HepG2 (cell line): ENCODE results near the gene MRPS2. TPM values are rescaled to one million over a fixed set of nuclear protein-coding genes. Genes with fewer than 3 reads are reported as not detected.
A peak's percentile ranks its signal among the peaks of the same experiment; 100 is the strongest.

Source experiments
- DPF2 ChIP-seq: sonication (generic); formaldehyde crosslinking; IDR thresholded peaks from 2 replicates; pipeline ENCODE4 v1.4.0; 2020; ENCODE audit warnings: mild to moderate bottlenecking, low read depth, missing genetic modification reagents, borderline replicate concordance
- EED ChIP-seq: sonication (generic); formaldehyde crosslinking; IDR thresholded peaks from 2 replicates; pipeline ENCODE4 v1.5.0; 2020; ENCODE audit warnings: mild to moderate bottlenecking, missing genetic modification reagents
- PCBP2 ChIP-seq: fragments of 200-400 bp; formaldehyde crosslinking; optimal IDR thresholded peaks from 2 replicates; pipeline ENCODE3; 2018; ENCODE audit warnings: low read length, low read depth; ENCODE audit not compliant: poor library complexity, severe bottlenecking
- POLR2G ChIP-seq: fragments of 200-400 bp; formaldehyde crosslinking; IDR thresholded peaks from 2 replicates; pipeline ENCODE4 v1.6.1; 2018; ENCODE audit warnings: mild to moderate bottlenecking, low read depth, low read length, moderate library complexity
- PTBP1 ChIP-seq: fragments of 200-400 bp; formaldehyde crosslinking; IDR thresholded peaks from 2 replicates; pipeline ENCODE4 v1.6.1; 2018; ENCODE audit warnings: low read length, low read depth; ENCODE audit not compliant: poor library complexity, severe bottlenecking
- SAFB2 ChIP-seq: sonication (generic); formaldehyde crosslinking; IDR thresholded peaks from 2 replicates; pipeline ENCODE4 v1.5.1; 2020; ENCODE audit warnings: missing genetic modification reagents, low read depth, mild to moderate bottlenecking, borderline replicate concordance
- SOX13 ChIP-seq, 3 experiments: fragments of 450-650 bp in 1 of 3; sonication (generic) in 1 of 3; formaldehyde crosslinking in 1 of 3; IDR thresholded peaks in 2 of 3; conservative IDR thresholded peaks in 1 of 3; 2 replicates each; pipeline versions ENCODE4 v1.5.0 to v1.6.1; 2016 to 2020; ENCODE audit warnings: antibody characterized with exemption in 1 of 3, mild to moderate bottlenecking in 1 of 3, missing compliant biosample characterization in 1 of 3, missing genetic modification reagents in 1 of 3, moderate library complexity in 1 of 3
- TBX2 ChIP-seq: sonication (generic); formaldehyde crosslinking; IDR thresholded peaks from 2 replicates; pipeline ENCODE4 v1.5.0; 2020; ENCODE audit warnings: missing genetic modification reagents, mild to moderate bottlenecking, borderline replicate concordance
- TGIF2 ChIP-seq: IDR thresholded peaks from 2 replicates; pipeline ENCODE4 v1.6.1; 2016; ENCODE audit warnings: control low read depth, missing compliant biosample characterization
- THAP11 ChIP-seq: IDR thresholded peaks from 2 replicates; pipeline ENCODE4 v1.6.1; 2016; ENCODE audit warnings: missing biosample characterization, missing genetic modification reagents
- ZFP36 ChIP-seq: fragments of 150-350 bp; IDR thresholded peaks from 2 replicates; pipeline ENCODE4 v1.6.1; 2018; ENCODE audit warnings: borderline replicate concordance, low read length, low read depth; ENCODE audit not compliant: partially characterized antibody
- ZMAT3 ChIP-seq: sonication (generic); formaldehyde crosslinking; conservative IDR thresholded peaks from 2 replicates; pipeline ENCODE4 v1.7.0; 2021; ENCODE audit warnings: missing genetic modification reagents
- ZNF569 ChIP-seq: sonication (generic); formaldehyde crosslinking; IDR thresholded peaks from 2 replicates; pipeline ENCODE4 v1.5.0; 2020; ENCODE audit warnings: mild to moderate bottlenecking, missing genetic modification reagents, moderate library complexity, borderline replicate concordance
- ZNF670 ChIP-seq: sonication (generic); formaldehyde crosslinking; IDR thresholded peaks from 2 replicates; pipeline ENCODE4 v1.8.0; 2022; ENCODE audit warnings: mild to moderate bottlenecking, missing genetic modification reagents, borderline replicate concordance
- ZNF878 ChIP-seq: sonication (generic); formaldehyde crosslinking; IDR thresholded peaks from 2 replicates; pipeline ENCODE4 v1.8.1; 2023; ENCODE audit warnings: mild to moderate bottlenecking, missing genetic modification reagents, moderate library complexity
- polyA plus RNA-seq, 8 experiments: library from polyadenylated mRNA; depleted of rRNA in 3 of 8; stranded (reverse) in 7 of 8; unstranded in 1 of 8; fragments of >200 nt; fragmentation: Illumina TruSeq in 4 of 8; extraction: Trizol in 4 of 8; gene quantifications; 2 replicates each; pipeline versions ENCODE4 v1.2.1 to v1.2.3, GENCODE V29; 2011 to 2016; ENCODE audit warnings: low read depth in 4 of 8, missing spikeins in 1 of 8, mixed read lengths in 1 of 8; ENCODE audit not compliant: insufficient read depth in 1 of 8
- total RNA-seq, 5 experiments: library from RNA; depleted of rRNA; stranded (reverse); fragments of >200 nt; fragmentation: Illumina TruSeq; extraction: Trizol; gene quantifications; 2 replicates each; pipeline ENCODE4 v1.2.3, GENCODE V29; 2016; ENCODE audit warnings: low read depth in 1 of 5
- TF ChIP-seq, protein P1 (sequence below): IDR thresholded peaks from 2 replicates; pipeline ENCODE4 v1.6.1; 2016; ENCODE audit warnings: low read depth
- TF ChIP-seq, protein P2 (sequence below): sonication (generic); formaldehyde crosslinking; IDR thresholded peaks from 2 replicates; pipeline ENCODE4 v1.8.1; 2023; ENCODE audit warnings: mild to moderate bottlenecking, missing genetic modification reagents
- TF ChIP-seq, protein P3 (sequence below): sonication (generic); formaldehyde crosslinking; IDR thresholded peaks from 2 replicates; pipeline ENCODE4 v1.5.0; 2020; ENCODE audit warnings: mild to moderate bottlenecking, missing genetic modification reagents, moderate library complexity
- TF ChIP-seq, protein P4 (sequence below): sonication (generic); formaldehyde crosslinking; conservative IDR thresholded peaks from 2 replicates; pipeline ENCODE4 v1.4.0; 2020; ENCODE audit warnings: missing genetic modification reagents

MRPS2 gene
- total and polyA plus RNA-seq, 2 of the 13 experiments (the other 11 are each of a cell fraction or from before 2014, with no cell fraction given): 44.4 to 86.7 TPM

DNA sequence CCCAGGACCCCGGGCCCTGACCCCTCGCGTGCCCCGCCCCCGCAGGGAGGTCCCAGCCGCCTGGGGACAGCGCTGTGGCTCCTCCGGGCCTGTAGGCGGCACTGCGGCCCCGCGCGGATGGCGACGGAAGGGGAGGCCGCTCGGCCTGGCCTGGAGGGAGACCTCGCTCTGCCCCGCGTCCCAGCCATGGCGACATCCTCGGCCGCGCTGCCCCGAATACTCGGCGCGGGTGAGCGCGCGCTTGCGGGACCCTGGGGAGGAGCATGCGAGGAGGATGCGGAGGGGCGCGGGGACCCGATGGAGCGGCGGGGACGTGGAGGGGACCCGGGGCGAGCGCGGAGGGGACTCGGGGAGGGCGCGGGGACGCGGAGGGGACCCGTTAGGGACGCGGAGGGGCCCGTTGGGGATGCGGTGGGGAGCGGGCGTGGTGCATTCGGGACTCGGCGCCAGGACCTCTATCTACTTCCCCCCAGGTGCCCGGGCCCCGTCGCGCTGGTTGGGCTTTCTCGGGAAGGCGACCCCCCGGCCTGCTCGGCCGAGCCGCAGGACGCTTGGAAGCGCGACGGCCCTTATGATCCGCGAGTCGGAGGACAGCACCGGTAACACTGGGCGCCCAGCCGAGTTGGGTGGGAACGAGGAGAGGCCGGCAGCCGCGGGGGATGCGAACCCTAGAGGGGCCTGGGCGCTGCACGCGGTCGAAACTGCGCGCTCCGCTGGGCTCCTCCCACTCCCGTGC lies at the start of gene MRPS2 (continued):
- TF ChIP-seq, protein P1, sequence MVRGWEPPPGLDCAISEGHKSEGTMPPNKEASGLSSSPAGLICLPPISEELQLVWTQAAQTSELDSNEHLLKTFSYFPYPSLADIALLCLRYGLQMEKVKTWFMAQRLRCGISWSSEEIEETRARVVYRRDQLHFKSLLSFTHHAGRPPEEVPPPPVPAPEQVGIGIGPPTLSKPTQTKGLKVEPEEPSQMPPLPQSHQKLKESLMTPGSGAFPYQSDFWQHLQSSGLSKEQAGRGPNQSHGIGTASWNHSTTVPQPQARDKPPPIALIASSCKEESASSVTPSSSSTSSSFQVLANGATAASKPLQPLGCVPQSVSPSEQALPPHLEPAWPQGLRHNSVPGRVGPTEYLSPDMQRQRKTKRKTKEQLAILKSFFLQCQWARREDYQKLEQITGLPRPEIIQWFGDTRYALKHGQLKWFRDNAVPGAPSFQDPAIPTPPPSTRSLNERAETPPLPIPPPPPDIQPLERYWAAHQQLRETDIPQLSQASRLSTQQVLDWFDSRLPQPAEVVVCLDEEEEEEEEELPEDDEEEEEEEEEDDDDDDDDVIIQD (CRISPR knock-in tag): no peak
- TF ChIP-seq ZNF569: 0 out of 2 replicates have a peak, but pooled peaks have one; percentile 69
- TF ChIP-seq POLR2G: peak; percentile 80
- TF ChIP-seq TBX2 (CRISPR knock-in tag): peak; percentile 43
- TF ChIP-seq, protein P2, sequence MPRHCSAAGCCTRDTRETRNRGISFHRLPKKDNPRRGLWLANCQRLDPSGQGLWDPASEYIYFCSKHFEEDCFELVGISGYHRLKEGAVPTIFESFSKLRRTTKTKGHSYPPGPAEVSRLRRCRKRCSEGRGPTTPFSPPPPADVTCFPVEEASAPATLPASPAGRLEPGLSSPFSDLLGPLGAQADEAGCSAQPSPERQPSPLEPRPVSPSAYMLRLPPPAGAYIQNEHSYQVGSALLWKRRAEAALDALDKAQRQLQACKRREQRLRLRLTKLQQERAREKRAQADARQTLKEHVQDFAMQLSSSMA: no peak
- no peak for TF ChIP-seq DPF2 (CRISPR knock-in tag)
- TF ChIP-seq SOX13 (IDR thresholded peaks at IDR 0.05): no peak
- TF ChIP-seq SOX13 (CRISPR knock-in tag; conservative IDR thresholded peaks at IDR 0.05 in 1 of 2, IDR thresholded peaks at IDR 0.05 in 1 of 2): peak in 1 of 2 experiments; percentile 67; a peak in 2 of 4 replicates
- peak; percentile 79 for TF ChIP-seq EED (CRISPR knock-in tag)
- TF ChIP-seq ZMAT3 (CRISPR knock-in tag): peak; percentile 77; the same call in 1 of the 2 replicates
- peak; percentile 74; the same call in 1 of the 2 replicates for TF ChIP-seq ZNF878 (CRISPR knock-in tag)
- peak; percentile 72; the same call in 1 of the 2 replicates for TF ChIP-seq SAFB2 (CRISPR knock-in tag)
- peak; percentile 75; the same call in 1 of the 2 replicates for TF ChIP-seq TGIF2 (CRISPR knock-in tag)
- no peak for TF ChIP-seq PCBP2
- TF ChIP-seq PTBP1: no peak
- TF ChIP-seq, protein P3, sequence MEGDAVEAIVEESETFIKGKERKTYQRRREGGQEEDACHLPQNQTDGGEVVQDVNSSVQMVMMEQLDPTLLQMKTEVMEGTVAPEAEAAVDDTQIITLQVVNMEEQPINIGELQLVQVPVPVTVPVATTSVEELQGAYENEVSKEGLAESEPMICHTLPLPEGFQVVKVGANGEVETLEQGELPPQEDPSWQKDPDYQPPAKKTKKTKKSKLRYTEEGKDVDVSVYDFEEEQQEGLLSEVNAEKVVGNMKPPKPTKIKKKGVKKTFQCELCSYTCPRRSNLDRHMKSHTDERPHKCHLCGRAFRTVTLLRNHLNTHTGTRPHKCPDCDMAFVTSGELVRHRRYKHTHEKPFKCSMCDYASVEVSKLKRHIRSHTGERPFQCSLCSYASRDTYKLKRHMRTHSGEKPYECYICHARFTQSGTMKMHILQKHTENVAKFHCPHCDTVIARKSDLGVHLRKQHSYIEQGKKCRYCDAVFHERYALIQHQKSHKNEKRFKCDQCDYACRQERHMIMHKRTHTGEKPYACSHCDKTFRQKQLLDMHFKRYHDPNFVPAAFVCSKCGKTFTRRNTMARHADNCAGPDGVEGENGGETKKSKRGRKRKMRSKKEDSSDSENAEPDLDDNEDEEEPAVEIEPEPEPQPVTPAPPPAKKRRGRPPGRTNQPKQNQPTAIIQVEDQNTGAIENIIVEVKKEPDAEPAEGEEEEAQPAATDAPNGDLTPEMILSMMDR (CRISPR knock-in tag): peak; percentile 96
- no peak for TF ChIP-seq ZFP36
- peak; percentile 90 for TF ChIP-seq THAP11
- TF ChIP-seq ZNF670 (CRISPR knock-in tag): peak; percentile 59; the same call in 1 of the 2 replicates
- TF ChIP-seq, protein P4, sequence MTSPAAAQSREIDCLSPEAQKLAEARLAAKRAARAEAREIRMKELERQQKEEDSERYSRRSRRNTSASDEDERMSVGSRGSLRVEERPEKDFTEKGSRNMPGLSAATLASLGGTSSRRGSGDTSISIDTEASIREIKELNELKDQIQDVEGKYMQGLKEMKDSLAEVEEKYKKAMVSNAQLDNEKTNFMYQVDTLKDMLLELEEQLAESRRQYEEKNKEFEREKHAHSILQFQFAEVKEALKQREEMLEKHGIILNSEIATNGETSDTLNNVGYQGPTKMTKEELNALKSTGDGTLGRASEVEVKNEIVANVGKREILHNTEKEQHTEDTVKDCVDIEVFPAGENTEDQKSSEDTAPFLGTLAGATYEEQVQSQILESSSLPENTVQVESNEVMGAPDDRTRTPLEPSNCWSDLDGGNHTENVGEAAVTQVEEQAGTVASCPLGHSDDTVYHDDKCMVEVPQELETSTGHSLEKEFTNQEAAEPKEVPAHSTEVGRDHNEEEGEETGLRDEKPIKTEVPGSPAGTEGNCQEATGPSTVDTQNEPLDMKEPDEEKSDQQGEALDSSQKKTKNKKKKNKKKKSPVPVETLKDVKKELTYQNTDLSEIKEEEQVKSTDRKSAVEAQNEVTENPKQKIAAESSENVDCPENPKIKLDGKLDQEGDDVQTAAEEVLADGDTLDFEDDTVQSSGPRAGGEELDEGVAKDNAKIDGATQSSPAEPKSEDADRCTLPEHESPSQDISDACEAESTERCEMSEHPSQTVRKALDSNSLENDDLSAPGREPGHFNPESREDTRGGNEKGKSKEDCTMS (CRISPR knock-in tag): no peak
